Fibroblast of skin of left biceps (primary cell): ENCODE data around the gene UQCC3.
A peak's percentile ranks its signal among the peaks of the same experiment; 100 is the strongest.
"Not testable (repeated sequence)": the region's sequence is repeated elsewhere in the genome, so short reads cannot be mapped to it uniquely, and the experiment has no call there.

Experiments
- DNase-seq, 2 experiments: peaks; one replicate each; pipeline ENCODE4 v3.0.0-alpha.2; 2013; ENCODE audit warnings: low read depth in 2 of 2

The UQCC3 gene

DNA sequence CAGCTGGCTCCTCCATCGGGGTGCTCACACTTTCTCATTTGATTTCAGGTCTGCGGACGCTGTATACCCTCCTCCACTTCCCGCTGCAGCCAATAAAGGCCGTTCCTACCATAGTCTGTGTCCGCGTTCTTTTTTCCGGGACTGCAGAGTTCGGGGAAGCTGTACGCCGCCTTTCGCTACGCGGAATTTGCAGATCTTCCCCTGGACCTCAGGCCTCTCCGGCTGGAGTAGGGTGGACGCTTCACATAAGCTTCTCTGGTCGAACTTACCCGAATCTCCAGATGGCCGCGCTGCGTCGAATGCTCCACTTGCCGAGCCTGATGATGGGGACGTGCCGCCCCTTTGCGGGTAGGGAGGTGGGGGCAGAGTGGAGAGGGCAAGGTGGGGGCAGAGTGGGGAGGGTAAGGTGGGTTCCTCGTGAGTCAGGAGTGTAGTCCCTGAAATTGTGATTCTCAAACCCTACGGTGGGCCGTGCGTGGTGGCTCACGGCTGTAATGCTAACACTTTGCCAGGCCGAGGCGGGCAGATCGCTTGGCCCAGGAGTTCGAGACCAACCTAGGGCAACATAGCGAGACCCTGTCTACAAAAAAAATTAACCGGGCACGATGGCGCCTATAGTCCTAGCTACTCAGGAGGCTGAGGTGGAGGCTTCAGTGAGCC lies 5.7 kb upstream of the UQCC3 start:
- no peak for DNase-seq

DNA sequence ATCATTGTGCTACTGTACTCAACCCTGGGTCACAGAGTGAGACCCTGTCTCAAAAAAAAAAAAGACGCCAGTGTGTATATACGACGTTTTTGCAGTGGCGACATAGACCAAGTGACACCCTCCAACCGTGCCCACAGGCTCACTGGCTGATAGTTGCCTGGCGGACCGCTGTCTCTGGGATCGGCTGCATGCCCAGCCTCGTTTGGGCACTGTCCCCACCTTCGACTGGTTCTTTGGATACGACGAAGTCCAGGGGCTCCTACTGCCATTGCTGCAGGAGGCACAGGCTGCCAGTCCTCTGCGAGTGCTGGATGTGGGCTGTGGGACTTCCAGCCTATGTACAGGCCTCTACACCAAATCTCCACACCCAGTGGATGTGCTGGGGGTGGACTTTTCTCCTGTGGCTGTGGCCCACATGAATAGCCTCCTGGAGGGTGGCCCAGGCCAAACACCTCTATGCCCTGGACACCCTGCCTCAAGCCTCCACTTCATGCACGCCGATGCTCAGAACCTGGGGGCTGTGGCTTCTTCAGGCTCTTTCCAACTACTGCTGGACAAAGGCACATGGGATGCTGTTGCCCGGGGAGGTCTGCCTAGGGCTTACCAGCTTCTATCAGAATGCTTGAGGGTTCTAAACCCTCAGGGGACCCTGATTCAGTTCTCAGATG lies 5.1 kb upstream of the UQCC3 start:
- DNase-seq = no peak

DNA sequence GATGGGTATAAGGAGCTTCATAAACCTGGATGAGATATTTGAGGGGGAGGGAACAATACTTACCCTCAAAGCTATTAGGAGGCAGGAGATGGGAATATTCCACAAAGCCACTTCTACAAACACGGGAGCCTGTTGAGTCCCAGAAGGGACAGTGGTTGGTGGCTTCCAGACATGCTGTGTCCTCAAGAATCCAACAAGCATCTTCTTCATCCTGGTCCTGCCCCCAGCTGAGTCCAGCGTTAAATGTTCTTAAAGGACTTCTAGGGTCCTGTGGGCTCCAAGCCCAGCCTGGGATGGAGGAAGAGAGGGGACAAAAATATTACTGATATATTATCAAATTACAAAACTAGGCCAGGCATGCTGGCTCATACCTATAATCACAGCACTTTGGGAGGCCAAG lies 4.0 kb upstream of the UQCC3 start:
- DNase-seq = no peak

DNA sequence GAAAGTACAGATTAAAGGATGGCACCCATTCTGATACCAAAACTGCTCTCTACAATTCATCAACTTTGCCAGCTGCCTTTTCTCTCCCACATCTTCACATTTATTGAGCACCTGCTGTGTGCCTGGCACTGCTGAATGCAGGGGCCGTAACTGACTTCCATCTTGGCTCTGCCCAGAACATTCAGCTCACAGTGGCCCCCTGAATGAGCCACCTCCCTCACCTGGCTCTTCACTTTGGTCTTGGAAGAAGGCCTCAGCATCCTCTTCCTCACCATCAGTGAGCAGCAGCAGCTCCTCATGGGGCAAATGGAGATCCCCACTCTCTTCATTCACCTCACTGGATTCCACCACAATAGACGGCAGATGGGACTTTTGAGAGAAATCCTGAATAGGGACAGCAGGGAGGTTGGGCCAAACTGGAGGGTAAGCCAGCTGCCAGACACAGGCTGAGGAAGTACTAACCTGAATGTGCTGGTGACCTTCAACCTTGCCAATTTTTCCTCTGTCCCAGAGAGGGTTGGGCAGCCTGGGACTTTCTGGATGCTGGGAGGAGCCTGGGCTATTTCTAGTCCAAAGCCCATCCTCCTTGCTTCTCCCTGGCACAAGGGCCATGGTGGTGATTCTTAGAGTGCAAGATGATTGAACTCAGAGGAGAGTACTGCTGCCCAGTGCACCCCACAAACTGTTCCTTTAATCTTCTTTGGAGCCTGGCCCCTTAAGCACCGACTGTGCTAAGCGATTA lies 1.9 kb upstream of the UQCC3 start:
- no peak for DNase-seq

DNA sequence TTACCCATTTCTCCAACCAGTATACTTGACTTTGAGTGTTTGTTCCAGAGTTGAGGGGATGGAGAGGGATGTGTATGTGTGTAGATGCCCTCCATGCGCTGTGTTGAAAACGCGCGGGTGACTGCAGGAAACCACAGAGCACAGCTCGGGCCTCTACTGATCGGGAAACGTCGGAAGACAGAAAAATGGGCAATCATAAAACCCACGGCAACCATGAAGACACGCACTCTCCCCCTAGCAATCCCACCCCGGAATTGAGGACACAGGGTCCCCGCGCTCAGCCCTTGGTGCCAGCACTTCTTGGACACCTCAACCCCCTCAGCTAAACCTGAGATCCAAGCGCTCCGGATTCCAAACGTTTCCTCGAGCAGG lies 251 bp upstream of the UQCC3 start:
- DNase-seq = peak in 1 of 2 experiments; percentile 70

DNA sequence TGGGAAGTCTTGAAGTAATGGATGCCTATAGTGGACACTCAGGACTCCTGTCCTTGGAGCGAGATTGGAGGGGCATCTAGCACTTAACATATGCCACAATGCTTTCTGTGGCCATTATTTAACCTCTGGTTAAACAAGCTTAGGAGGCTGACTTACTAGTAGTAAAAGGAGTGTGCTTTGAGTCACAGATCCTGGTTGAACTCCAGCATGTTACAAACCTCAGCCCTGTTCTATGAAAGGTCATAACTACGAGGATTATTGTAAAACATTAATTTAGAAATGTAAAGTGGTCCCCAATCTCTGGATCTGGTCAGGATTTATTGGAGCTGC lies 1.7 kb downstream of the UQCC3 start:
- no peak for DNase-seq

DNA sequence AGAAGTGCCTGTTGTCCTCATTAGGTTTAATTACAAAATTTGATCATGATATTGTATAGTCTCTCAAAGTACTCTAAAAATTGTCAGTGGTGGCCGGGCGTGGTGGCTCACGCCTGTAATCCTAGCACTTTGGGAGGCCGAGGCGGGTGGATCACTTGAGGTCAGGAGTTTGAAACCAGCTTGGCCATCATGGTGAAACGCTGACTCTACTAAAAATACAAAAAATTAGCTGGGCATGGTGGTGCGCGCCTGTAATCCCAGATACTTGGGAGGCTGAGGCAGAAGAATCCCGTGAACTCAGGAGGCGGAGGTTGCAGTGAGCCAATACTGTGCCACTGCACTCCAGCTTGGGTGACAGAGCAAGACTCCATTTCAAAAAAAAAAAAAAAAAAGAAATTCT lies 3.9 kb downstream of the UQCC3 start:
- DNase-seq = not testable (repeated sequence)

DNA sequence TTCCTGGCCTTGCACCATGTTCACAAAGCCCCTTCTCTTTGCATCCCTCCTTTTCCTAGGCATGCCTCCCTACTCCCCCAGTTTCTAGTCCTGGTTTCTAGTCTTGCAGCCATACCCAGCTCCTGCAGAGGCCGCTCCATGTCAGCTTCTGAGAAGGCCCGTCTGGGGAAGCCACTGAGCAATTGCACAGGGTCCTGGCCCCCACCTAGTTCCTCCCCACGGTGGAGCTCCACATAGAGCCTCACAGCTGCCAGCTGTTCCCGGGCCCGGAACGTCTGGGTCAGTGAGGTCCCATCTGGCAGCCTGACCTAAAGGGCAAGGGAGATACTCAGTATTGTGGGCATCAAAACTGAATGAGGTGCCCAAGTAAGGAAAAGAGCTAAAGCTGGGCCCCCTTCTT lies 5.2 kb downstream of the UQCC3 start:
- no peak for DNase-seq

DNA sequence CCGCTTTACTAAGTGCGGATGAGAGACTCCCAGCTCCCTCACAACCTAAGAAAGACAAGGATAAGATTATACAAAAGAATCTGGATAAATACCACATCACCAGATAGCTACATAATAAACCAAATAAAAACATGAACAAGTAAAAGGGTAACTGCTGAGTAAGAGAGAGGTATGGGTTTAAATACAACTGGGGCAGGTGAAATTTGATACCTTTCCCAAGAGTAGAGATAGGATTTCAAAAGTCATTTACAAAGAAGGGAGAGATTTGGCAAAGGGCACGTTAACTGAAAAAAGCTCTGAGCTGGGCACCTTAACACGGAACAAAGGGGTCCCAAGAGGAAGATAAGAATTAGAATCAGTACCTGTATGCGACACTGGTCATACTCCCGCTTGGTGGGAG lies 5.7 kb downstream of the UQCC3 start:
- no peak for DNase-seq

DNA sequence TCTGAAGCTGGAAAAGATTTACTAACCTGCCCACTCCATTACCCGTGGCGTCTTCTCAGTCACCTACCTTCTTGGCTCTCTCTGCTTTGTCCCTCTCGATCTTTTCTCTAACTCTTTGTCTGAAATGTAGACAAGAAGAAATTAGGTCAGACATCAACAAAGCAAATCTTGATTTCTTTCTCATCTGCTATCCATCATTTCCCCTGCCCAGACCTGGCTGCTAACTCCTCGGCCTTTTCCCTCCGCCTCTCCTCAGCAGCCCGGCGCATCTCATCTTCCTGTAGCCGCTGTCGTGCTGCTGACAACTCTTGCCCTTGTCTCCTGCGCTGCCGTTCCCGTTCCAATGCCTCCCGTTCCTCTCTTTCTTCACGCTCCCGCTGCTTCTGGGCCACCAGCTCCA lies 6.2 kb downstream of the UQCC3 start:
- DNase-seq = no peak

DNA sequence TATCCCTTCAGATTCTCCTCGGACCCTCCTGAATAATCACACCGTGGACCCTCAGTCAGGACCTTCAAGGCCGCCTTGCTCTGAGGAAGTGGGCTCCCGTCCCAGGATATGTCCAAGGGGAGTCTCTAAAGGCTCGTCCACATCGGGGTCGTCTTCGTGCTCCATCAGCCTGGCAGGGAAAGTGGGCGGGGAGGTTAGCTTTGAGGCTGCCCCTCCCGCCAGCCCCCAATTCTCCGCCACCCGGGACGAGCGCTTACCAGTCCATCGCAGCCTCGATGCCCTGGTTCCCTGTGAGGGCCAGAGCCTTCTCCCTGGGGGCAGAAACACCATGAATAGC lies 6.9 kb downstream of the UQCC3 start:
- no peak for DNase-seq

DNA sequence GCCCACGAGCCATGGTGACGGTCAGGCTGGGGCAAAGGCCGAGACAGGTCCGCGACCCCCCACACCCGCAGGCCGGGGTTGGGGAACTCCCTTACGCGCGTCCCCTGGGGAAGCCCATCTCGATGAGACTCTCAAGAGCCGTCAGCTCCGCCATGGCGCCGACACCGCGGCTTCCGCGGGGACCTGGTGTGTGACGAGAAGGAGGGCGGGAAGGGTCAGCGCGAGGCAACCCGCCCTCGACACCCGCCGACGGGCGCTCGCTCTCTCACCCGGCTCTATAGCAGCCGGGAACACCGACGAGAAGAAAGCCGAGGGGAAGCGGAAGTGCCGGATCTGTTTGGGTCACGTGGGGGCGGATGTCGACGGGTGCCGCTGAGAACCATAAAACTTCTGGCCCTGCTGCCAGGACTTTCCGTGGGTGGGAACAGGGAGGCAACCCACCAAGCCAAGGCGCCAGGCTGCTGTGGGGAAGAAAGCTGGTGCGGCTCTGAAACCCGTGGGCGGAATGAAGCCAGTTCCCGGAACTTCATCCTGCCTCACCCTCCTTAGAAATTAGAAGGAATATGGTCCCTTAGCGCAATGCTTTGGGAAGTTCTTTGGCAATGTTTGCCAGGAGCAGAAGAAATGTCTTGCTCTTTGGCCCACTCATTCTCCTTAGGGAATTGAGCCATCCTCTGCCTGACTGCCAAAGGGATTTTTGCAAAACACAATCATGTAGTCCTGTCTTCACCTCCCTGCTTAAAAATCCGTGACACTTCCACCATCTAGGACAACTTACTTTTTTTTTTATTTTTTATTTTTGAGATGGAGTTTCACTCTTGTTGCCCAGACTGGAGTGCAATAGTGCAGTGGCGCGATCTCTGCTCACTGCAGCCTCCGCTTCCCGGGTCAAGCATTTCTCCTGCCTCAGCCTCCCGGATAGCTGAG lies 7.6 kb downstream of the UQCC3 start, which contains the start of gene UBXN1:
Gene UBXN1, minus strand, starts transcription at position 304 of the 927 bp plus-strand sequence. Its CDS starts 150 bp downstream, at position 154.
- peak; percentile 75 to 84 for DNase-seq

DNA sequence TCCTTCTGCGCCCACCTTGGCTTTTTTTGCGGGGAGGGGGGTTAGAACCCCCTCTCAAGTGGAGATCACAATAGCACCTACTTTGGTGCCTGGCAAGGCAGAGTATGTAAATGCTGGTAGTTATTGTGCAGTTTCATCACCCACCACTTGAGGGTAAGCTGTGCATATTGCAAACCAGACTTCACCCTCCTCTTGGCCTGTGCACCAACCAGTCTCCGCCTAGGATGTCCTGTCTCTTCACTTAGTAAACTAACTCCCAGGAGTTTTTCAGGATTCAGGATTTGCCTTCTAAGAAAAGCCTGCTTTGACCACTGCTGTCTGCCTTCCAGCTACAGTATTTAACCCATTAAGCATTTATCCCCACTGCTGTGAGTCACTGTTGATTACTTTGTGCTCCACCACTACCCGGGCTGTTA lies 9.4 kb downstream of the UQCC3 start:
- peak in 1 of 2 experiments; percentile 56 for DNase-seq

DNA sequence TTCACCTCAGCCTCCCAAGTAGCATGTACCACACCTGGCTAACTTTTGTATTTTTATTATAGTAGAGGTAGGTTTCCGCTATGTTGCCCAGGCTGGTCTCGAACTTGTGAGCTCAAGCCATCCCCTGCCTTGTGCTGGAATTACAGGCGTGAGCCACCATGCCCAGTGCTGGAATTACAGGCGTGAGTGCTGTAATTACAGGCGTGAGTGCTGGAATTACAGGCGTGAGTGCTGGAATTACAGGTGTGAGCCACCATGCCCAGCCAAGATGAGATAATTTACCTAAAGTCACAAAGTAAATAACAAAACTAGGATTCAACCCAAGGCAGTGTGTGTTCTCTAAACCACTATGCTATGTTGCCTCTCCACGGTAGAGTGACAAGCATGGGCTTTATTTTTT lies 11.0 kb downstream of the UQCC3 start:
- no peak for DNase-seq

DNA sequence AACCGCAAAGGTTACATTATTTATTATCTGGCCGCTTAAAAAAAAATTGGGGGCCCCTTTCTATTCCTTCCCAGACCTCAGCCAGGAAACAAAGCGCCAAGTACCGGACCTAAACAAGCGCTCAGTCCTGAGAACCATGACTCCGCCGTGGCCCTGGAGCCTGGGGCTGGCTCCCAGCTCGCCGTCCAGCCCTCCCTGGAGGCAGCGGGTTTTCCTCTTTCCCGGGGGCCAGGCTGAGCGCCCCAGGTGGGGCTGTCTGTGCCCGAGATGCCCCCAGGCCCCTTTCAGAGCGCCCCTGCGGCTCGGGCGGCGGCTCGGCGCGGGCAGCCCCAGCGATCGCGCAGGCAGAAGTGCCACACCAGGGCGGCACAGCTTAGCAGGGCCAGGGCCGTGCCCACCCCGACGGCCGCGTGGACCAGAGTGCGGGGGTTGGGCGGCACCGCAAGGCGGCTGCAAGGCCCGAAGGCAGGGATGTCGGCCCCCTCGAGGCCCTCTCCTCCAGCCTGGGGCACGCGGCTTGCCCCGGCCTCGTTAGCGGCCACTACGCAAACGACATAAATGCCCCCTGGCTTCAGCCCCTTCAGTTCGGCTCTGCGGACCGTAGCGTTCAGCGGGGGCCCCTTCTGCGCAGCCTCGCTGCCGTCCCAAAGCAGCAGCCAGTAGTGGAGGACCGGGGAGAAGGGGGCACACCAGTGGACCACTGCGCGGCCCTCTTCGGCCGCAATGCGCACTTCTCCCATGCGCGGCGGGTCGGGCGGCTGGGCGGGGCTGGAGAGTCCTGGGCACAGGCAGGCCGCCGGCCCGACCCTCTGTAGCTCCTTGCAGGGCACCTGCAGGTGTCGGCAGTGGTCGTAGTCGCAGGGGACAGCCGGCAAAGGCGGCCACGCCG lies 16.3 kb downstream of the UQCC3 start:
- no peak for DNase-seq

DNA sequence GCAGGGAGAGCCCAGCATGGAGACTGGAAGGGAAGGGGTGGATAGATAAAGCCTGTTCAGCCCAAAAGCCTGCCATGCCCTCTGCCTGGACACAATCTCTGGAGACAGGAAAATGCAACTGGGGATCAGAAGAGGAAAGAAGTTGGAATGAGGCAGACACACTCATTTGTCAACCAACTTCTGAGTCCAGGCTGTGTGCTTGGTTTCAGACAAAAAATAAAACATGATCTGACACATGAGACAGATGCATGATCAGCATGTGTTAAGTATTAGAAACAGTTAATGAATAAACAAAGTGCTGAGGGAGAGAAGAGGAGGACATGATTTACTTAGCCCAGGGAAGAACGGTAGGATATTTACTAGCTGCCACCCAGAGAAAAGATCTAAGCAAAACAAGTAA lies 17.0 kb downstream of the UQCC3 start:
- DNase-seq = no peak

DNA sequence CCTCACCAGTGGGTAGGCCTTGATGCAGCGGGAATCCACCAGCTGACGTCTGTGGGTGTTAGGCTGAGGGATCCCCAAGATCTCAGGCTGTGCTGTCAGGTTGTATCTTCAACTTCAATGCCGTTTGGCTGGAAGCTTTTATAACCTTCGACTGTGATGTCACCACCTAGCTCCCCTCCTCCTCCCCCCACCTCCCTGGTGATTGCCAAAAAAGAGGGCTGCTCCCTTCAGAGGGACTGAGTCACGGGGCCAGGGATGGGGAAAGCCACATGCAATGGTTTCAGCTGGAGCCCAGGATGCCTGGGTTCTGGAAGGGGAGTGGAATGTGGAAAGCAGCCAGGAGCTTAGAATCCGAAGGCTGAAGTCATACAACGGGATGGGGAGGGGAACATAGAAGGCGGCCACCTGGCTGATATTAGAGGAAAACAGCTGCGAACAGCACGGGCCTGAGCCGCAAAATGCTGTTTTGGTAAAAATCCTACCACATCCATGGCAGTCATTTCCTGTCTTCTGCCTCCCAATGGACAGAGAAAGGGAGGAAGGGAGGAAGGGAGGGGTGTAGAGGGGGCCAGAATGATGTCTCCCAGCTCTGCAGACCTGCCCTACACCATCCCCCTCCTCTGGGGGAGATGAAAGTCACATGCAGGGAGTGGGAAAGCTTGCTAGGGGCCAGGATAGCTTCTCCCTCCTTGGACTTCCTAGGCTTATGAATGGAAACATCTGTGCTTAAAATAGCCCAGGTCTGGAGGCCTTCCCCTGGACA lies 18.1 kb downstream of the UQCC3 start, which contains the start of gene LRRN4CL:
Gene LRRN4CL, minus strand, starts transcription at position 110 of the 763 bp plus-strand sequence. CDS start 1,022 bp downstream, outside the sequence.
- DNase-seq = peak; percentile 97

DNA sequence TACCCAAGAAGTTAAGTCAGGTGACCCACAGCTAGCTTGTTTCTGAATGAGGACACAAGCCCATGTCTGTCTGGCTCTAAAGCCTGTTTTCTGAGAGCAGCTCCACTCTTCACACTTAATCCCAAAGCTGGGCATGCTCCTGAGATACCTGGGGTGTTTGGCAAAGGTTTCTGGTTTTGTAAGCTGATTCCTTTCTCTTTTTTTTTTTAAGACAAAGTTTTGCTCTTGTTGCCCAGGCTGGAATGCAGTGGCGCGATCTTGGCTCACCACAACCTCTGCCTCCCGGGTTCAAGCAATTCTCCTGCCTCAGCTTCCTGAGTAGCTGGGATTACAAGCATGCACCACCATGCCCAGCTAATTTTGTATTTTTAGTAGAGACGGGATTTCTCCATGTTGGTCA lies 22.2 kb downstream of the UQCC3 start:
- DNase-seq = not testable (repeated sequence)

DNA sequence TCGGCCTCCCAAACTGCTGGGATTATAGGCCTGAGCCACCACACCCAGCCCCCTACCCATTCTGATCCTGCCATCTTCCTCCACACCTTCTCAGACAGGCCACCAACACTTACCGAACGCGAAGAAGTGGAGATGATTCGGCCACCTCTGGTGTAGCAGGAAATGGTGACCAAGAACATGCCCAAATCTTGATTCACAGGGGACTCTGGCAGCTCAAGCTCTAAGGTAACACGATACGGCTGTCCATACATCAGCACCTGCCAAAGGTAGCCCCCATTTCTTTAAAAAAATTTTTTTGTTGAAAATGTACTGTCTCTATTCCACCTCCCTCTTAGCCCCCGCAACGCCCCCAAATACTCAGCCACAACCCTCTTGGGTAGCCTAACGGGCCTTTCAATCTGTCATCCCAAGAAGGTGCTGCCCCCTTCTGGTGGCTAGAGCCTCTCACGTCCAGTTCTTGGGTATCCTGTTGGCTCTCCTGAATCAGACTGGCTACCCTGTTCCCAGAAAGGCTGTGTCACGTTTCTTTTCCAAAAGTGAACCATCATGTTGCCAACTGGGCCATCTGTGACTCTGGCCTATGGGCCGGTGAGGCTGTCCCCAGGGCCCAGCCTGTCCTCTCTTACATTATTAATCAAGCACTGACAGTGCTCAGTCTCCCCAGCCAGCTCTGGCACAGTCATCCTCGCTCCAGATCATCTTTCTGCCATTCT lies 23.1 kb downstream of the UQCC3 start:
- DNase-seq = no peak

DNA sequence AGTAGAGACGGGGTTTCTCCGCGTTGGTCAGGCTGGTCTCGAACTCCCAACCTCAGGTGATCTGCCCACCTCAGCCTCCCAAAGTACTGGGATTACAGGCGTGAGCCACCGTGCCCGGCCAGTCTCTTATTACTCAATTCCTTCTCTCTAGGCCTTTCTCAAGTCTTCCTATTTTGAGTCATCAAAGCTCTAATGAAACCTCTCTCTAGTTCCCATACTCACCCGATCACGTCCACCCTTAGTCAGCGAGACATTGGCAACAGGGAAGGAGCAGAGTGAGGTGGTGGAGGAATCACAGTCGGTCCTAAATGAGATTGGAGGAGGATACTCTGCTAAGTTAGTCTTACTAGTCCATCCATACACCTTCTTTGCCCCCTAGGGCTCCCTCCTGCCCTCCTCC lies 30.8 kb downstream of the UQCC3 start:
- no peak for DNase-seq
